ENCODE data around the gene RNF141. TPM values are rescaled to one million over a fixed set of nuclear protein-coding genes. Genes with fewer than 3 reads are reported as not detected.

RNF141 gene
- 10 to 100 TPM; 11.9 to 22.7 (median 17.3) TPM for total RNA-seq
- polyA plus RNA-seq, result 10 to 100 TPM; 15.5 to 26.6 TPM
- total RNA-seq, result 17.0 reads per million, percentile 47 among the genes with 10 or more reads in this experiment

- H3K36me3 Mint-ChIP-seq, result peaks cover 0 to 1% (median 0%) of the 10 kb centered on the region in 5 donors
- Histone ChIP-seq H3K36me3 (ENCODE audit: control insufficient read depth in 2 of 3, insufficient read depth in 3 of 3, low read length in 3 of 3) (peaks cover 0 to 4% (median 0%) of the 10 kb centered on the region in 3 experiments), H3K4me3 (ENCODE audit: low read length) (peak within 1 kb of the TSS; percentile 81), H3K9me3 (ENCODE audit: control insufficient read depth in 2 of 3, low read length in 3 of 3) (no peaks in the 10 kb centered on the region), H3K4me1 (ENCODE audit: control insufficient read depth in 2 of 2, insufficient read depth in 2 of 2, low read length in 2 of 2) (peaks cover 0 to 8% of the 10 kb centered on the region in 2 donors), H3K27ac (ENCODE audit: low read depth, low read length) (peak within 1 kb of the TSS; percentile 90), H3K27me3 (ENCODE audit: control insufficient read depth in 2 of 2, insufficient read depth in 2 of 2, low read length in 2 of 2) (no peaks in the 10 kb centered on the region)
- peak within 1 kb of the TSS; percentile 86 to 93 (median 90) for H3K4me3 Mint-ChIP-seq
- ChIA-PET POLR2A (interaction anchor here (0.9 to 2.8 kb wide), 10 partner anchors 9 to 268 kb away, joined by 3 to 15 read pairs (median 4); partner anchors contain the start of genes AMPD3, CTR9 and EIF4G2), CTCF (interaction anchor here (0.7 to 3.6 kb wide), 15 partner anchors 9 to 207 kb away, joined by 3 to 24 read pairs (median 4); no protein-coding TSS in a partner anchor)
- H3K27ac Mint-ChIP-seq, result peak within 1 kb of the TSS; percentile 68 to 95 (median 86)
- intact Hi-C loops (cut with micrococcal nuclease), result loop anchor here (1.0 to 10.0 kb wide), 19 partner anchors 14 to 1301 kb away; partner anchors contain the start of genes ADM (in 1 of the 2), CTR9 (in 1 of the 2), EIF4G2 (in 1 of the 2) and GALNT18 (in 1 of the 2)
- peak; percentile 99 for ATAC-seq
- H3K9me3 Mint-ChIP-seq, result peaks cover 0 to 4% (median 0%) of the 10 kb centered on the region in 11 donors
- DNase-seq, result peak; percentile 87 to 99 (median 94)
- H3K4me1 Mint-ChIP-seq, result peaks cover 9 to 37% (median 27%) of the 10 kb centered on the region in 7 donors
- no peaks in the 10 kb centered on the region for H3K27me3 Mint-ChIP-seq
These were observed at the start of gene RNF141 for GRCh38 chr11:10540915-10541560. Gene RNF141, minus strand, starts transcription at chr11:10541187. Its CDS starts 7,029 bp downstream, at chr11:10534158.

- no peak overlapping the region for H3K4me3 Mint-ChIP-seq
- no peak overlapping the region for H3K27ac ChIP-seq (ENCODE audit: low read depth, low read length)
- no peaks in the 10 kb centered on the region for H3K4me1 ChIP-seq (ENCODE audit: control insufficient read depth in 2 of 2, insufficient read depth in 2 of 2, low read length in 2 of 2)
- peaks cover 0 to 10% (median 0%) of the 10 kb centered on the region in 5 donors for H3K27me3 Mint-ChIP-seq
- no peaks in the 10 kb centered on the region for H3K36me3 Mint-ChIP-seq
- H3K4me3 ChIP-seq (ENCODE audit: low read length), result no peak overlapping the region
- DNase-seq (no peak), ATAC-seq (no peak)
- no peaks in the 10 kb centered on the region for H3K9me3 Mint-ChIP-seq
- intact Hi-C loops (cut with micrococcal nuclease), result no loop called here
- POLR2A ChIA-PET, result no interaction called here
- H3K4me1 Mint-ChIP-seq, result peaks cover 0 to 27% (median 0%) of the 10 kb centered on the region in 7 donors
- CTCF ChIA-PET, result interaction anchor here (0.8 kb wide), 1 partner anchor 64 kb away, joined by 4 read pairs; no protein-coding TSS in a partner anchor
- H3K27ac Mint-ChIP-seq, result no peak overlapping the region
- H3K27me3 ChIP-seq (ENCODE audit: control insufficient read depth in 2 of 2, insufficient read depth in 2 of 2, low read length in 2 of 2), result no peaks in the 10 kb centered on the region
- no peaks in the 10 kb centered on the region for H3K36me3 ChIP-seq (ENCODE audit: control insufficient read depth in 2 of 3, insufficient read depth in 3 of 3, low read length in 3 of 3)
- H3K9me3 ChIP-seq (ENCODE audit: control insufficient read depth in 2 of 3, low read length in 3 of 3), result no peaks in the 10 kb centered on the region
These were observed 49.4 kb upstream of the RNF141 start for GRCh38 chr11:10590218-10590915.

- Histone ChIP-seq H3K27ac (ENCODE audit: low read depth, low read length) (no peak overlapping the region), H3K9me3 (ENCODE audit: control insufficient read depth in 2 of 3, low read length in 3 of 3) (no peaks in the 10 kb centered on the region), H3K4me1 (ENCODE audit: control insufficient read depth in 2 of 2, insufficient read depth in 2 of 2, low read length in 2 of 2) (no peaks in the 10 kb centered on the region), H3K36me3 (ENCODE audit: control insufficient read depth in 2 of 3, insufficient read depth in 3 of 3, low read length in 3 of 3) (no peaks in the 10 kb centered on the region), H3K27me3 (ENCODE audit: control insufficient read depth in 2 of 2, insufficient read depth in 2 of 2, low read length in 2 of 2) (no peaks in the 10 kb centered on the region), H3K4me3 (ENCODE audit: low read length) (no peak overlapping the region)
- Mint-ChIP-seq H3K4me3 (peak overlapping the region in 1 of 10 donors; percentile 15), H3K27me3 (peaks cover 0 to 10% (median 0%) of the 10 kb centered on the region in 5 donors), H3K4me1 (peaks cover 0 to 20% (median 0%) of the 10 kb centered on the region in 7 donors), H3K36me3 (no peaks in the 10 kb centered on the region), H3K9me3 (no peaks in the 10 kb centered on the region), H3K27ac (no peak overlapping the region)
- POLR2A ChIA-PET, result no interaction called here
- DNase-seq (no peak), ATAC-seq (peak; percentile 65)
- CTCF ChIA-PET, result no interaction called here
- intact Hi-C loops (cut with micrococcal nuclease), result no loop called here
These were observed 47.9 kb upstream of the RNF141 start for GRCh38 chr11:10588904-10589303.

- Mint-ChIP-seq H3K4me1 (peaks cover 0 to 19% (median 0%) of the 10 kb centered on the region in 7 donors), H3K27ac (no peak overlapping the region), H3K27me3 (peaks cover 0 to 19% (median 0%) of the 10 kb centered on the region in 5 donors), H3K9me3 (no peaks in the 10 kb centered on the region), H3K36me3 (no peaks in the 10 kb centered on the region), H3K4me3 (no peak overlapping the region)
- Histone ChIP-seq H3K27me3 (ENCODE audit: control insufficient read depth in 2 of 2, insufficient read depth in 2 of 2, low read length in 2 of 2) (no peaks in the 10 kb centered on the region), H3K27ac (ENCODE audit: low read depth, low read length) (no peak overlapping the region), H3K4me1 (ENCODE audit: control insufficient read depth in 2 of 2, insufficient read depth in 2 of 2, low read length in 2 of 2) (no peaks in the 10 kb centered on the region), H3K4me3 (ENCODE audit: low read length) (no peak overlapping the region), H3K36me3 (ENCODE audit: control insufficient read depth in 2 of 3, insufficient read depth in 3 of 3, low read length in 3 of 3) (no peaks in the 10 kb centered on the region), H3K9me3 (ENCODE audit: control insufficient read depth in 2 of 3, low read length in 3 of 3) (no peaks in the 10 kb centered on the region)
- no peak for ATAC-seq
- CTCF ChIA-PET, result interaction anchor here (0.6 kb wide), 1 partner anchor 84 kb away, joined by 3 read pairs; no protein-coding TSS in a partner anchor
- POLR2A ChIA-PET, result no interaction called here
- DNase-seq, result no peak
- intact Hi-C loops (cut with micrococcal nuclease), result no loop called here
These were observed 47.0 kb upstream of the RNF141 start for GRCh38 chr11:10587995-10588394.

- peaks cover 0 to 20% (median 1%) of the 10 kb centered on the region in 5 donors for H3K27me3 Mint-ChIP-seq
- ATAC-seq (no peak), DNase-seq (no peak)
- ChIA-PET CTCF (interaction anchor here (0.6 kb wide), 1 partner anchor 84 kb away, joined by 3 read pairs; no protein-coding TSS in a partner anchor), POLR2A (no interaction called here)
- H3K27ac Mint-ChIP-seq, result no peak overlapping the region
- no peaks in the 10 kb centered on the region for H3K27me3 ChIP-seq (ENCODE audit: control insufficient read depth in 2 of 2, insufficient read depth in 2 of 2, low read length in 2 of 2)
- no peak overlapping the region for H3K4me3 ChIP-seq (ENCODE audit: low read length)
- no peaks in the 10 kb centered on the region for H3K36me3 ChIP-seq (ENCODE audit: control insufficient read depth in 2 of 3, insufficient read depth in 3 of 3, low read length in 3 of 3)
- intact Hi-C loops (cut with micrococcal nuclease), result no loop called here
- no peak overlapping the region for H3K4me3 Mint-ChIP-seq
- H3K4me1 Mint-ChIP-seq, result peaks cover 0 to 19% (median 0%) of the 10 kb centered on the region in 7 donors
- no peaks in the 10 kb centered on the region for H3K9me3 ChIP-seq (ENCODE audit: control insufficient read depth in 2 of 3, low read length in 3 of 3)
- H3K4me1 ChIP-seq (ENCODE audit: control insufficient read depth in 2 of 2, insufficient read depth in 2 of 2, low read length in 2 of 2), result no peaks in the 10 kb centered on the region
- H3K9me3 Mint-ChIP-seq, result no peaks in the 10 kb centered on the region
- H3K36me3 Mint-ChIP-seq, result no peaks in the 10 kb centered on the region
- H3K27ac ChIP-seq (ENCODE audit: low read depth, low read length), result no peak overlapping the region
These were observed 46.4 kb upstream of the RNF141 start for GRCh38 chr11:10587388-10587787.

GRCh38 chr11:10584071-10584501 lies 43.1 kb upstream of the RNF141 start:
- CTCF ChIA-PET, result no interaction called here
- H3K4me1 Mint-ChIP-seq, result peaks cover 0 to 17% (median 0%) of the 10 kb centered on the region in 7 donors
- DNase-seq (no peak), ATAC-seq (no peak)
- Histone ChIP-seq H3K4me3 (ENCODE audit: low read length) (no peak overlapping the region), H3K36me3 (ENCODE audit: control insufficient read depth in 2 of 3, insufficient read depth in 3 of 3, low read length in 3 of 3) (no peaks in the 10 kb centered on the region), H3K4me1 (ENCODE audit: control insufficient read depth in 2 of 2, insufficient read depth in 2 of 2, low read length in 2 of 2) (no peaks in the 10 kb centered on the region), H3K9me3 (ENCODE audit: control insufficient read depth in 2 of 3, low read length in 3 of 3) (no peaks in the 10 kb centered on the region), H3K27me3 (ENCODE audit: control insufficient read depth in 2 of 2, insufficient read depth in 2 of 2, low read length in 2 of 2) (no peaks in the 10 kb centered on the region), H3K27ac (ENCODE audit: low read depth, low read length) (no peak overlapping the region)
- intact Hi-C loops (cut with micrococcal nuclease), result no loop called here
- H3K27ac Mint-ChIP-seq, result no peak overlapping the region
- no peaks in the 10 kb centered on the region for H3K36me3 Mint-ChIP-seq
- H3K4me3 Mint-ChIP-seq, result no peak overlapping the region
- peaks cover 0 to 24% (median 14%) of the 10 kb centered on the region in 5 donors for H3K27me3 Mint-ChIP-seq
- H3K9me3 Mint-ChIP-seq, result no peaks in the 10 kb centered on the region
- POLR2A ChIA-PET, result no interaction called here
